GM19395 (cell line): ENCODE measurements around the gene B4GALT1.
"Not testable (repeated sequence)": the region's sequence is repeated elsewhere in the genome, so short reads cannot be mapped to it uniquely, and the experiment has no call there.

Source experiments
- ATAC-seq: cut with Tn5 transposase; IDR thresholded peaks from one replicate; pipeline ENCODE4 v1.9.1; 2021; ENCODE audit warnings: mild to moderate bottlenecking, moderate library complexity; ENCODE audit not compliant: unreplicated experiment

The B4GALT1 gene

DNA sequence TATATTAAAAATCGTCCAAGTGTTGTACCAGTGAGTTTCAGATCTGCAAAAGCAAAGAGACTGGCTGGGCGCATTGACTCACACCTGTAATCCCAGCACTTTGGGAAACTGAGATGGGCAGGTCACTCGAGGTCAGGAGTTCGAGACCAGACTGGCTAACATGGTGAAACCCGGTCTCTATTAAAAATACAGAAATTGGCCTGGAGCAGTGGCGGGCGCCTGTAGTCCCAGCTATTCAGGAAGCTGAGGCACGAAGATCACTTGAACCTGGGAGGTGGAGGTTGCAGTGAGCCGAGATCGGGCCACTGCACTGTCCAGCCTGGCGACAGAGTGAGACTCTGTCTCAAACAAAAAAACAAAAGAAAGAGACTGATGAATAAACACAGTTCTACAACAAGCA, 18.3 kb upstream of the B4GALT1 start:
- ATAC-seq, result no peak

DNA sequence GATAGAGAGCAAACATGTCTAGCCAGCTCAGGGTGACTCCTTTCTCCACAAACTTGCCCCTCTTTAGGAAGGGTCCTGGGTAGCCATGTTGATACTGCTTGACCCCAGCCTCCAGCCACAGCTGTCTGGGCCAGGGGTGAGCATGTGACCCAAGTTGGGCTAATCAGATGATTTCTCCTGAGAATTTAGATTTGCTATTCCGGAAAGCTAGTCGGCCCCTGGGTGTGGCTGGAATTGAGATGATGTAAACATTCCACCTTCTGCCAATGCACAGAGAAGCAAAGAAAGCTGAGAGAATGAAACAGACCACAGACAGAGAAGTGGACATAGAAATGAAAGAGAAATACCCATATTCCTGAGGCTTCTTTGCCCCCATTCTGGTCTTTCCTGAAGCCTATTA, 17.8 kb upstream of the B4GALT1 start:
- no peak for ATAC-seq

DNA sequence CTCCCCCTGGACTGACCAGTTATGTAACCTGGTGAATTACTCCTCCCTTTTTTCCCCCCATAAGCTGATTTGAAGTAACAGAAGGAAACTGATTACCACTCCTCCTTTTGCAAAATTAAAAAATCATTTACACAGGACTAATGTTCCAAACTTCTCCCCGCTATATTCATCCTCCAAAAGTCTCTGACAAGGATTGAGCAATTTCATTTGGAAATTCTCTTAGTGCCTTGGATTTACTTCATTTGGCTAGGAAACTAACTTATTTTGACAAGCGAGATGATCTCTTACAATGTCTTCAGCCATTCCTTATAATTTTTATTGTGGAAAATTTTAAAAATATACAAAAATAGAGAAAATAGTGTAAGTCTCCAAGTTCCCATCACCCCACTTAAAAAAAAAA, 15.4 kb upstream of the B4GALT1 start:
- ATAC-seq, result no peak

DNA sequence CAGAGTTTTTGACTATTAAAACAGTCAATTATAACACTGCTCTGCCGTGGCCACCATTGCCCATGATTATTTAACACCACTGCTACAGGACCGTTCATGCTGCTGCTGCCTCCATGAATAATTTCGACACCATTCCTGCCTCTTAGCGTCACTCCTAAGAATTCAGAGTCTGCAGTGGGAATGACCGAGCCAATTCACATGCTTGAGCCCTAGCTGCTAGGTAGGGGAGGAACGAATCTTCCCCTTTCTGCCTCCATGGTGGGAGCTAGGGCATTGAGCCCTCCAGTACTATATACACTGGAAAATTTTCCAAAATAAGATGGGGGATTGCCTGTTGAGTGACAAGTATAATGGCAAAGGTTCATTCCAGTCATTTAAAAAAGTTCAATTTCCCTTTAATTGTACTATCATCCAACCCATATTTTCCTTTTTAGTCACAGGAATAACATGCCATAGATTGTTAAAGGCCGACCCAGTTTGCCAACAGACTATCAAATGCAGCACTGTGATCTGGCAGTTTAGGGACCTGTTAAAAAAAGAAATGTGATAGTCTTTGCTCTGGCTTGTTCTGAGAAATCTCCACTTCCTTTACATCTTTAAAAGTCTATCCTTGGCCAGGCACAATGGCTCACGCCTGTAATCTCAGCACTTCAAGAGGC, 13.5 kb upstream of the B4GALT1 start:
- ATAC-seq, result no peak

DNA sequence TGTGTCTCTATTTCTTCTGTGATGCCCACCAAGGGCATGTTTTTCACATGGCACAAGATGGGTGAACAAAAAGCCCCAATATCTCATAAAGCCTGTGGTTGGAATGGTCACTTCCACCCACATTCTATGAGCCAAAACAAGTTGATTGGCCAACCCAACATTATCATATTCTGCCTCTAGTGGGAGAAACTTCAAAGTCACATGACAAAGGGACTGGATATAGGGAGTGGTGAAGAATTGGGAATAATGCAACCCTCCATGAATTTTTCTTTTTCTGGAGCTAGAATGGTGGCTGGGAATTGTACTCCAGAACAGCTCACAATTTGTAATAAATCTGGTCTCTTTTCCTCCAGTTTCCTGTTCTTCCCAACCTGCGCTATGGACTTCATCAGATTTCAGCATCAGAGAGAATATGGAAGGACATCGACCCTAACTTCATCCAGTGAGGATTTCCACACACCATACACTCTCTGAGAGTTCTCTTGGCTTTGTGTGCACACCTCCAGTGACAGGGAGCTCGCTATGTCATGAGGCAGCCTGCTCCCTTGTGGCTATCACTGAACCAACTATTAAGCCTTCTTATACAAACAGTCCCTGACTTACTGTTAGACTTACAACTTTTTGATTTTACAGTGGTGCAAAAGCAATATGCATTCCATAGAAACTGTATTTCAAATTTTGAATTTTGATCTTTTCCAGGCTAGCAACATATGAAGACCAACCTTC, 12.0 kb upstream of the B4GALT1 start:
- no peak for ATAC-seq

DNA sequence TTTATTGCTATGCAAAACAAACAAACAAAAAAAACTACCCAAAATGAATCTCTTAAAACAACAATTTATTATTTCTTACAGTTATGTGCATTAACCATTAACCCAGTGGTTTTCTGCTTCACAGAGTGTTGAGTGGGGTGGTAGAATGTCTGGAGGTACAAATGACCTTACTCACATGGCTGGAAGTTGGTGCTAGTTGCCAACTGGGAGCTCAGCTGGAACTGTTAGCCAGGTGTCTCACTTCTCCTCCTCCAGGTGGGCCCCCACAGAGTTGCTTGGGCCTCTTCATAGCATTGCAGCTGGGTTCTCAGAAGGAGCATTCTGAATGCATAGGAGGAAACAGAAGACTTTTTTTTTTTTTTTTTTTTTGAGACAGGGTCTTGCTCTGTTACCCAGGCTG, 10.5 kb upstream of the B4GALT1 start:
- peak; percentile 88 for ATAC-seq

DNA sequence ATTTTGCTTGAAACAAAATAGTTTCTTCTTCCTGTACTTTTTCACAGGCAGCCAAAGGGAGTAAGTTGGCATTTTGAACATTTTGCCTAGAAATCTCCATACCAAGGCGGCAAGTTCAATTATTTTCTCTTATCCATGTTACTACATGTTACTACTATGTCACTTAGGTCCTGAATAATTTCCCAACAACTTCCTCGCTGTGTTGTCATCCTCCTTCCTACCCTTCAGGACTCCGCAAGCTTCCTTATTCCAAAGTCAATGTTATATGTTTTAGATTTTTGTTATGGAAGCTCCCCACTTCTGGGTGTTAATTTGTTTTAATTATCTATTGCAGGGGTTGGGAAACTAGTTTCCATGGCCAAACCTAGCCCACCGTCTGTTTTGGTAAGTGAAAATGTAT, 9.9 kb upstream of the B4GALT1 start:
- no peak for ATAC-seq

DNA sequence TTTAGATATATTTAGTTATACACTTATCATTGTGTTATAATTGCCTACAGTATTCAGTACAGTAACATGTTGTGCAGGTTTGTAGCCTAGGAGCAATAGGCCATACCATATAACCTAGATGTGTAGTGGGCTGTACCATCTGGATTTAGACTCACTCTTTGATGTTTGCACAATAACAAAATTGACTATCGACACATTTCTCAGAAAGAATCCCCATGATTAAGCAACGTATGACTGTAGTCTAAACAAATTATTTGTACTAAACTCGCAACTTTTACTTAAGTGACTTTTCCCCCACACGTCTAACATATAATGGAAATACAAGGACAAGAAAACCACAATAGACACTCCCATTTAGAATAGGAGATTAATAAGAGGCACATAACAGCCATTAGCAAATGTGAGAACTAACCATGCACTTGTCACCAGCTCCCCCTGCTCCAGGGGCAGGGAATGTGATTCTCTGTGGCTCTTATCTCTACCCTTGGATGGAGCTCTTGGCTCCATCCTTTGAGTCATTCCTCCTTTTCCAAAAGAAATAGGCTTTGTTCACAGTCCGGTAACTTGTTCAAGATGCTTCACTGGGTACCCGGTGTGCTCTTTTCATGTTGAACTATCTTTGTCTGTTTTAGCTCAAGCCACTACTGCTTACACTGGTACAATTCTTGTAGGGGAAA, 8.7 kb upstream of the B4GALT1 start:
- no peak for ATAC-seq

DNA sequence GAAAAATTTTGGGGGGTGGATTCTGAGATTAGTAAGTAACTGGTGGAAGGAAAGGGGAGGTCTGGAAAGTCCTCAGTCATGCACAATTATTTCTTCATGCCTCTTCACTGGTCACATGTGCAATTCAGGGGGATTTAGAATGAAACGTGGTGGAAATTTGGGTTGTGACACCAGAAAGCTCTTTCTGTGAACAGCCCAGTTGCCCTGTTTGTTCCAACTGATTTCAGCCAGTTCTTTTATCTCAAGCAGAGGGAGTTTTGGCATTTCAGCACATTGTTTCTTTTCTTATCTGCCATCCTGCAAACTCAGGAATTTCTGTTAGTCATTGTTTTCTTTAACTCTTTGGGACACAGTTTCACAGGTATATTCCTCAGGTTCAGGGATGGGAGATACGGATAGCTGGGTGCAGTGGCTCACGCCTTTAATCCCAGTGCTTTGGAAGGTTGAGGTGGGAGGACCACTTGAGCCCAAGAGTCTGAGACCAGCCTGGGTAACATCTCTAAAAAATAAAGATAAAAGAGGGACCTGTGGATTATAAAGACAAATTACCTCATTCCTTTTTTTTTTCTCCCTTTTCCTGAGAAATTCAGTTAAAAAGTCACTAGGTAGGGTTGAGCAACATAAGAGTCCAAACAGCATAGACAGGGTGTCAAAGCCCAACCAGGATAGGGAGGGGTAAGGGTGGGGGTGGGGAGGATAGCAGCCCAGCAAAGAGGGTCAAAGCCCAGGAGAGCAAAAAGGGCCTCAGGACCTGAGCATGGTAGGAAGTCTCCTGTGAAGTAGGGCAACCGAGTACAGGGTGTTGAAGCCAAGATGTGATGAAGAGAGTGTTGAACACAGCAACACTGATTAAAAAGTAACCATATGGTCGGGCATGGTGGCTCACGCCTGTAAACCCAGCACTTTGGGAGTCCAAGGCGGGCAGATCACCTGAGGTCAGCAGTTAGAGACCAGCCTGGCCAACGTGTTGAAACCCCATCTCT, 5.4 kb upstream of the B4GALT1 start:
- ATAC-seq, result no peak

DNA sequence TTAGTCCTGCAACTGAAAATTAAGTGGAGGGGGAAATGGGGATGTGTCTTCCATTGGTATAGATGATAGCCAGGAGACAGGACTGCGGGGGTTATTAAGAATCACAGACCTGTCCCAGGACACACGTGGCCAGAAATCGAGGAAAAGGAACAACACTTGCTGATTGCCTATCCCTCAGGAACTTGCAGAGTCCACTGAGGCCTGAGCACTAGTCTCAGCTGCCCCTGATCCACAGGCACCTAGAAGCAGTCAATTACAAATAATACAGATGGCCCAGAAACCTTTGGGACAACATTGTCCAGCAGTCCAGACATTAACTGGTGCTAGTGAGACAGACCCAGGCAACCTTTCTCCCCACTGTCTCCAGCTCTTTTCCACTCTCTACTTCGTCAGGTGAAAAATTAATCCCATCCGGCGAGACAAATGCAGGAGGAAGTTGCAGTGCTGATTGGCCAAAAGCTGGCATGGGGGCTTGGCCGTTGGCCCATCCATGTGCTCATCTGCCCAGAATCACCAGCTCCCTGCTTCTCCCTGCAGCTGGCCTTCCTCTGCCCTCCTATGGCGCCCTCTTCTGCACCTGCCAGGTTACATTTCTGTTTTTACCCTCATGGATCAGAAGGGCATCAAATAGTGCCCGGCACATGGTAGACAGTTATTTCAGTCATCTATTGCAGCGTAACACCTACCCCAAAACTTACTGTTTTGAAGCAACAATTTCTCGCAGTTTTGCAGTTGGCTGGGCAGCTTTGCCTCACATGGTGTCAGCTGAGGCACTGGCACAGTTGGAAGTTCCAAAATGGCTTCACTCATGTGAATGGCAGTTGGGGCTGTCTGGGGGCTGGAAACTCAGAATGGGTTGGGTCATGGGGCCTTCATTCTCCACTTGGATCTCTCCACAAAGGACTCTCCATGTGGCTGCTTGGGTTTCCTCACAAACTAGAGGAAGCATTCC, 3.6 kb upstream of the B4GALT1 start:
- no peak for ATAC-seq

DNA sequence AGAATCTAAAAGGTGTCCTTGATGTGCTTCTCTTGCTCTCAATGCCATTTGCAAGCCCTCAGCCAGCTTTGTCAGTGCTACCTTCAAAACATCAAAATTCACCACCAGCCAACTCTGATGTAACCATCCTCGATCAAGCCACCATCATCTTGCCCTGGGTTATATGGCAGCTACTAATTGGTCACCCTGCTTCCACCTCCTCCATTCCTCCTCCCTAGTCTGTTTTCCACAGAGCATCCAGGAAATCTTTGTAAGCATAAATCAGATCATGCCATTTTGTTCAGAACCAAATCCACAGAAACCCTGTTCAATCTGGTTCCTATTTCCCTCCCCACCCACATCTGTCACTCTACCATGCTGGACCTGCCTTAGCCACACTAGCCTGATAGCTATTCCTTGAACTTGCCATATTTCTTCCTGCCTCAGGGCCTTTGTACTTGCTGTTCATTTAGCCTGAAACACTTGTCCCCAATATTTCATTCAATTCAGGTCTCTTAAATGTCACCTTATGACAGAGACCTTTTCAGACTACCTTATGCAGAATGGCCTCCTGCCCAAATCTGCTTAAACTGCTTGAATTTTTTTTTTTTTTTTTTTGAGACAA, 1.9 kb upstream of the B4GALT1 start:
- ATAC-seq, result no peak

DNA sequence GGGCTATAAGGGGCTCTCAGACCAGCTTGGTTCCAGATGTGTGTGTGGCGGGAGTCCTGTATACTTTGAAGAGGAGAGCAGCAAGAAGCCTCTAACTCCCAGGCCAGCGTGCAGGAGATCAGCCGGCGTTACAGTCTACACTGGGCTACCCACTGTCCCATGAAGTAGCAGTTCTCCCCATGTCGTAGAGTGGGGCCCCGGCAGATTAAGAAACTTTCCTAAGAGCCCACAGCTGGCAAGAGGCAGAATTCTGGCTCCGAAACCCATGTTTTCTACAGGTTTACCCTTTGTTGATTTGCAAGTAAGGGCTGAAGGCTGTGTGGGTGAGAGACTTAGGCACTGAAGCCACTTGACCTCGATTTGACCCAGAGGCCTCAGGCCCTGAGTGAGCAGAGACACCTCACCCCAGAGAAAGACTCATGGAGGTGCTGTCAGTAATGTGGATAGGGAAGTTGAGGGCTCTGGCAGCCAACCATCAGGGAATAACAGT, 881 bp upstream of the B4GALT1 start:
- ATAC-seq, result peak; percentile 7

DNA sequence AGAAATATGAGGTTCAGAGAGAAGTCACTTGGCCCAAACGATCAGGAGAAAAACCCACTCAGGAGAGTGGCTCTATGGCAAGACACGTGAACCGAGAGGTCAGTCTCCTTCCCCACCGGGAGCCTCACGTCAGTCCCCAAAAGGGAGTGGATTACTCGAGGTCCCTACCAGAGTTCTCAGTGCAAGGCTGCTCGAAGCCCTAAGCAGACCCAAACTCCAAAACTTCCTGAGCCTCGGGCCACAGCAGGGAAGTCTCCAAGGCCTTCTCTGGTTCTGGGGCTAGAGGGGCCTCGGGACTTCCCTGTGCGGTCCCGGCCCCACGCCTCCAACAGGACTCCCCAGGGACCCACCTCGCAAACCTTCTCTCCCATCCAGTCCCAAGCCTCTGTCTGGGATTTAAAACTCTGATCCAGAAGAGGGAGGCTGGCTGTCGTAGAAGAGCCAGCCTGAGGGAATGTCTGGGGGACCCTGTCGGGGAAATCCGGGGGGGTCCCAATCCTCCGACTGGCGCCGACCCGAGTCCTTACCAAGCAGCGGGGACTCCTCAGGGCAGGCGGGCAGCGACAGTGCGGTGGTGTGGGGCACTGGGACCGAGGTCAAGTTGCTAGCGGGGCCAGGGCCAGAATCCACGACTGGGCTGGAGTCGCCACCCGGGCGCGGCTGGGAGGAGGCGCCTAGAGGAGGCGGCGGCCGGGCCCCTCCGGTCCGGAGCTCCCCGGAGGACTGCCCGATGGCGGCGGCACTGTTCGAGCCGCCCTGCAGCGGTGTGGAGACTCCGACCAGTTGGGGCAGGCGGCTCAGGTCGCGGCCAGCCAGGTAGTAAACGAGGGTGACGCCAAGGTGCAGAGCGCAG, 679 bp downstream of the B4GALT1 start:
- ATAC-seq, result peak; percentile 7

DNA sequence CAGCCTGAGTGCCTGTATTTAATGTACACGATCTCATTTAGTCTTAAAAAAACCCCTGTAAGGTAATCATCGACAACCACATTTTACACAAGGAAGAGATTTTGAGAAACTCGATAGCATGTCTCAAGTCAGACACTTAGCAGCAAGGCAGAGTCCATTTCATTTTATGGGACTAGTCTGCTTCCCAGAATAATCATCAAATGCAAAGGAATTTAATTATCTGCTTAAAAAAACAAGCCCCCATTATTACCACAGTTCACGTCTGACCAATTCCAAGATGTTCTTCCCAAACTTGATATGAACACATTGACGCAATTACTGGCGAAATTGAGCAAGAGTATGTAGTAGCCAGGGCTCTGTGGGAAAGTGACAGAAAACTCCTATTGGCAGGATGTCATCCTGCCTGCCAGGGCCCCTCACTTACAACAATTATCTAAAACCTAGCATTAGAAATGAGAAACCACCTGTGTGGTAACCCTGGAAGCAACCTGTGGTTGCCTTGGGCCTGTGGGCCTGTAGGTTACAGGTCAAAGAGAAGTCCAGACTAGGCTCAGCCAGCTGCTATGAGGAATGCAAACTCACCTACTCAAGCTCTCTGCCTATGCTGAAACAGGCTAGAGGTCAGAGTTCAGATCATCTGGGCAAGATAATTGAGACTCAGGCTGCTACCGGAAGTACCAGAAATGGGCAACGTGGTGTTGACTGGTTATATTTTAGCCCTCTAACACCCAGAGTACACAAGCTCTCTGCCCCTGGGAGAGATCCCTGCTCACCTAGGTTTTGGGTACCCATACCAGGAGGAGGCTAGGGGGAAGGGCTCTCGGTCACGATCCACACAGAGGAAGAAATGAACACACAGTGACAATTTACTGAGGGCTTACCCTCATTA, 1.6 kb downstream of the B4GALT1 start:
- ATAC-seq, result peak; percentile 25

DNA sequence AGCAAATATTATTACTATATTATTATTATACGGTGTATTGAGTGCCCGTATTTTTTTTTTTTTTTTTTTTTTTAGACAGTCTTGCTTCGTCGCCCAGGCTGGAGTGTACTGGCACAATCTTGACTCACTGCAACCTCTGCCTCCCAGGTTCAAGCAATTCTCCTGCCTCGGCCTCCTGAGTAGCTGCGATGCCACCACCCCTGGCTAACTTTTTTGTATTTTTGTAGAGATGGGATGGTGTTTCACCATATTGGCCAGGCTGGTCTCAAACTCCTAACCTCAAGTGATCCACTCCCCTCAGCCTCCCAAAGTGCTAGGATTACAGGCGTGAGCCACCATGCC, 2.2 kb downstream of the B4GALT1 start:
- ATAC-seq, result not testable (repeated sequence)

DNA sequence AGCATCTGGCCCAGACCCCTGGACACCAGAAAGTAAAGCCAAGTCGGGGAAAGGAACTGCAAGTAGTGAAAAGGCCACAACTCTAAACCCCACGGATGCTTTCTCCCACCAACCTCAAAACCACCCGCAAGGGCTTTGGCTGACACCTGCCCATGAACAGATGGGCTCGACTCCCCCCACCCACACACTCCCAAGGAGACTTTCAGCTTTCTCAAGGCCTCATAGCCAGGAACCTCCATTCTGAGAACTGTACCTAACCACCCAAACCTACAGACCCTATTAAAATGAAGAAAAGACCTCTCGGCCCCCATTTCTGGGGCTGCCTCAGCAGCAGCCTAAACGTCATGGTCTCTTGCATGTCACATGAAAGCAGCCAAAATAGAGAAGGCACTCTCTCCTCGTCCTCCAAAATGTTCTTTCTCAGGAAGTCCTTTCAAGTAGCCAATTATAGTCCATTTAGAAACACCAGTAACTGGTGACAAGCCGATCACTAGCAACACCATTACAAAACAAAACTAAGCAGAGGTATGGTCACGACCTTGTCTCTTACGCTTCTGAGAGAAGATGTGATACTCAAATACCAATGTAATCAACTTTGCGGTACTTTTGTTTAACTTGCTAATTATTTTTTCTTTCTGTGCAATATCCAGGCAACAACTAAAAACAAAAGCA, 2.9 kb downstream of the B4GALT1 start:
- peak; percentile 29 for ATAC-seq
